ENCODE measurements around the gene TPRG1L.

TPRG1L gene

GRCh38 chr1:3668585-3669300 lies 43.9 kb downstream of the TPRG1L start:
- no peak for DNase-seq

- DNase-seq = no peak
Observed at GRCh38 chr1:3669421-3669821, 44.6 kb downstream of the TPRG1L start.

- DNase-seq = no peak
Observed at GRCh38 chr1:3669971-3670431, 45.2 kb downstream of the TPRG1L start.

- no peak for DNase-seq
Observed at GRCh38 chr1:3670823-3671265, 46.0 kb downstream of the TPRG1L start.

- no peak for DNase-seq
Observed at GRCh38 chr1:3671371-3672180, 46.8 kb downstream of the TPRG1L start.

GRCh38 chr1:3672231-3672970 lies 47.6 kb downstream of the TPRG1L start:
- DNase-seq = no peak

GRCh38 chr1:3672971-3673361 lies 48.2 kb downstream of the TPRG1L start:
- no peak for DNase-seq

GRCh38 chr1:3673381-3674099 lies 48.7 kb downstream of the TPRG1L start:
- no peak for DNase-seq

GRCh38 chr1:3674100-3675094 lies 49.6 kb downstream of the TPRG1L start:
- no peak for DNase-seq

GRCh38 chr1:3675436-3675835 lies 50.6 kb downstream of the TPRG1L start:
- no peak for DNase-seq

- DNase-seq = no peak
Observed at GRCh38 chr1:3676581-3677470, 52.0 kb downstream of the TPRG1L start.

GRCh38 chr1:3677484-3677883 lies 52.7 kb downstream of the TPRG1L start:
- DNase-seq = no peak

- DNase-seq = no peak
Observed at GRCh38 chr1:3678361-3679097, 53.7 kb downstream of the TPRG1L start.

- DNase-seq = no peak
Observed at GRCh38 chr1:3679098-3679555, 54.3 kb downstream of the TPRG1L start.
